Measurements from ENCODE around the gene PROM1. TPM values are rescaled to one million over a fixed set of nuclear protein-coding genes. Genes with fewer than 3 reads are reported as not detected.

The PROM1 gene
- total RNA-seq, 4 donors from 2014 or later = 3.4 to 9.0 (median 5.0) TPM

GRCh38 chr4:15983610-15984009 is 100.2 kb downstream of the PROM1 start:
- Histone ChIP-seq H3K9me3 (no peaks in the 10 kb centered on the region), H3K36me3 (no peaks in the 10 kb centered on the region), H3K27ac (no peak overlapping the region), H3K27me3 (no peaks in the 10 kb centered on the region), H3K4me1 (no peaks in the 10 kb centered on the region), H3K4me3 (no peak overlapping the region)
- 85% methylated on average over 2 of the region's 2 CpGs for WGBS
- no peak for TF ChIP-seq POLR2A (IDR thresholded peaks at IDR 0.05)
- no peak for DNase-seq (ENCODE audit: low spot score in 2 of 2)

GRCh38 chr4:15982842-15983524 is 100.8 kb downstream of the PROM1 start:
- Histone ChIP-seq H3K36me3 (no peaks in the 10 kb centered on the region), H3K27ac (no peak overlapping the region), H3K9me3 (no peaks in the 10 kb centered on the region), H3K4me1 (no peaks in the 10 kb centered on the region), H3K4me3 (no peak overlapping the region), H3K27me3 (no peaks in the 10 kb centered on the region)
- WGBS = 91% methylated on average over 8 of the region's 8 CpGs
- no peak for DNase-seq (ENCODE audit: low spot score in 2 of 2)
- TF ChIP-seq CTCF (IDR thresholded peaks at IDR 0.05) = no peak
- no peak for TF ChIP-seq EP300 (IDR thresholded peaks at IDR 0.05)
- no peak for TF ChIP-seq POLR2A (IDR thresholded peaks at IDR 0.05)
- no peak for TF ChIP-seq POLR2AphosphoS5 (IDR thresholded peaks at IDR 0.05)

- Histone ChIP-seq H3K27ac (peak overlapping the region; percentile 47), H3K36me3 (no peaks in the 10 kb centered on the region), H3K4me3 (no peak overlapping the region), H3K9me3 (no peaks in the 10 kb centered on the region), H3K27me3 (no peaks in the 10 kb centered on the region), H3K4me1 (no peaks in the 10 kb centered on the region)
- DNase-seq (ENCODE audit: low spot score in 2 of 2) = no peak
- TF ChIP-seq CTCF (IDR thresholded peaks at IDR 0.05) = no peak
- no peak for TF ChIP-seq EP300 (IDR thresholded peaks at IDR 0.05)
- no peak for TF ChIP-seq POLR2A (IDR thresholded peaks at IDR 0.05)
- no peak for TF ChIP-seq POLR2AphosphoS5 (IDR thresholded peaks at IDR 0.05)
- WGBS = 66% methylated on average over 7 of the region's 7 CpGs
Observed at GRCh38 chr4:15976456-15977447, 107.1 kb downstream of the PROM1 start.

- Histone ChIP-seq H3K27me3 (no peaks in the 10 kb centered on the region), H3K9me3 (no peaks in the 10 kb centered on the region), H3K36me3 (no peaks in the 10 kb centered on the region), H3K4me3 (no peak overlapping the region), H3K4me1 (no peaks in the 10 kb centered on the region), H3K27ac (no peak overlapping the region)
- TF ChIP-seq EP300 (IDR thresholded peaks at IDR 0.05) = no peak
- no peak for TF ChIP-seq POLR2AphosphoS5 (IDR thresholded peaks at IDR 0.05)
- no peak for TF ChIP-seq CTCF (IDR thresholded peaks at IDR 0.05)
- TF ChIP-seq POLR2A (IDR thresholded peaks at IDR 0.05) = no peak
- no peak for DNase-seq (ENCODE audit: low spot score in 2 of 2)
- 80% methylated on average over 6 of the region's 9 CpGs for WGBS
Observed at GRCh38 chr4:15971068-15971801, 112.6 kb downstream of the PROM1 start.

- no peak for DNase-seq (ENCODE audit: low spot score in 2 of 2)
- Histone ChIP-seq H3K4me1 (no peaks in the 10 kb centered on the region), H3K27ac (no peak overlapping the region), H3K36me3 (no peaks in the 10 kb centered on the region), H3K27me3 (no peaks in the 10 kb centered on the region), H3K9me3 (no peaks in the 10 kb centered on the region), H3K4me3 (no peak overlapping the region)
- 71% methylated on average over 11 of the region's 11 CpGs for WGBS
- TF ChIP-seq CTCF (IDR thresholded peaks at IDR 0.05) (no peak), EP300 (IDR thresholded peaks at IDR 0.05) (no peak), POLR2AphosphoS5 (IDR thresholded peaks at IDR 0.05) (no peak), POLR2A (IDR thresholded peaks at IDR 0.05) (no peak)
Observed at GRCh38 chr4:15968551-15969300, 115.1 kb downstream of the PROM1 start.
